RPMI7951 (cell line): ENCODE data around the gene STK24. TPM values are rescaled to one million over a fixed set of nuclear protein-coding genes. Genes with fewer than 3 reads are reported as not detected.
A peak's percentile ranks its signal among the peaks of the same experiment; 100 is the strongest.

Experiments
- DNase-seq: peaks from one replicate; pipeline ENCODE4 v3.0.0-alpha.2; 2012; ENCODE audit warnings: low read depth
- total RNA-seq: library from RNA; depleted of rRNA; stranded (reverse); fragments of >200 nt; shearing (Covaris generic); gene quantifications from 2 replicates; pipeline ENCODE4 v1.2.3, GENCODE V29; 2014

STK24 gene
- total RNA-seq, 1 experiment from 2014 or later = 92.5 TPM

DNA sequence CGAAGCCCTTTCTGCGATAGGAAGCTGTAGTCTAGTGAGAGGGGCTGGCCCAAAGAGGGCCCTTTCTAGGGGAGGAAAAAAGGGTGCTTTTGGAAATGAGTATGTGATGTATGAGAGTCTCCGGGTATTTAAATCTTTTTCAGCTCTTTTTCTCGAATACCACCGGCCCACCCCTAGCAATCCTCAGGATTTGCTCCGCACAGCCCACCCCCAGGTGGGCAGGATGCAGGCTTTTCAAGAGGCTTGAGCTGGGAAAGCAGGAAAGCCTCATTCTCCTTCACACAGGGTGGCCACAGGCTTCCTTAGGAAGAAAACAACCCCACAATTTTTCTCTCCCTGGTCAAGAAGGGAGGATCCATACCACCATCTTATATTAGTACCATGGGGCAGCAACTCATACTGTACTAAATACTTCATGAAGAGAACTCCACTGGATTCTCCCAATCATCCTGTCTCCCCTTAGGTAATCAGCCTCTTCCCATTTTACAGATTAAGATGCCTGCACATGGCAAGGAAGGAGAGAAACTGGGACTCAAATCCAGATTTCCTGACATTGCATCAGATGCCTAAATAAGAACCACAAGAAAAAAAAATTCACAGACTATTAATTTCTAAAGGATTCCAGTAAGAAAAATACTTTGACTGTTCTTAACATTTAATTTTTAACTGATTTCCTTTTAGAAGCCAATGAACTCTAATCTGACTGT lies 84.4 kb downstream of the STK24 start:
- DNase-seq = no peak

DNA sequence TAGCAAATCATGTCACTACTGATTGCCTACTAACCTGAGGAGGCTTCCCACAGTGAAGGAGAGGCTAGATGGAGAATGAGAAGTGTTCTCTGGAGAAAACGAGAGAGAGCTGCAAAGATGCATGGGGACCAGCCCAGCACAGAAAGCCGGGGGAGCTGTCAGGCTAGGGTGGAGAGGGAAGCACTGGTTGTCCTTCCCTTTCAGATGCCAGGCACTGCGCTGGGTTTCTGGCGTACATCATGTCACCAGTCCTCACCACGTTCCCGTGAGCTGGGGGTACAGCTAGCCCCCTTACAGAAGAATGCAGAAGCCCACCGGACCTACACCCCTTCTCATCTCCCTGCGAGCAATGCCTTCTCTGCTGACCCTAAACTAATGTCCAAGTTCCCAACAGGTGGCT lies 86.0 kb downstream of the STK24 start:
- DNase-seq = no peak

DNA sequence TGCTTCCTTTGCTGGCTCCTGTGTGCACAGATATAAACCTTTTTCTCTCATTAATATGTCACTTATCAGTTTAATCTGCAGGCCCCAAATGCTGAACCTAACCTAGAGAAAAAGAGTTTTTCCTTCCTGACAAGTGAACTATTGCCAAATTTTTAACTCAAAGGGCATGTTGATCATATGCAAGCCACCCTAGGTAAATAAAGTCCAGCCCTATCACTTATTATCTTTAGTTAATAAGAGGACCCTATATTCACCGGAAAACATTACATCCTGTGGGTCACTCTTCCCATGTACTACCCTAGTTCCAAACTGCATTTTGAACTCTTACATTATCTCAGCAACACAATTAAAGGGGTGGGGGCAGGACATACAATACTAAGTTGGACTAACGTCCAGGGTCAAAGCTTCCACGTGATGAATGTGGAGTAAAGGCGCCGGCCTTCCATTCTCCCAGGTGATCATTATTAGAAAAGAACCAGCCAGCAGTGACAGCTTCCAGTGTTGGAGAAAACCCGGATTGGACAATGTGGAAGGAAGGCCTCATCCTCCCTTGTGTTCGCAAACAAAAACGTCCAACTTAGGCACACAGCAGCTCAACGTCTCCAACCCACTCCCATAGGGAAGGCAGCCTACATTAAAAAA lies 86.6 kb downstream of the STK24 start:
- no peak for DNase-seq

DNA sequence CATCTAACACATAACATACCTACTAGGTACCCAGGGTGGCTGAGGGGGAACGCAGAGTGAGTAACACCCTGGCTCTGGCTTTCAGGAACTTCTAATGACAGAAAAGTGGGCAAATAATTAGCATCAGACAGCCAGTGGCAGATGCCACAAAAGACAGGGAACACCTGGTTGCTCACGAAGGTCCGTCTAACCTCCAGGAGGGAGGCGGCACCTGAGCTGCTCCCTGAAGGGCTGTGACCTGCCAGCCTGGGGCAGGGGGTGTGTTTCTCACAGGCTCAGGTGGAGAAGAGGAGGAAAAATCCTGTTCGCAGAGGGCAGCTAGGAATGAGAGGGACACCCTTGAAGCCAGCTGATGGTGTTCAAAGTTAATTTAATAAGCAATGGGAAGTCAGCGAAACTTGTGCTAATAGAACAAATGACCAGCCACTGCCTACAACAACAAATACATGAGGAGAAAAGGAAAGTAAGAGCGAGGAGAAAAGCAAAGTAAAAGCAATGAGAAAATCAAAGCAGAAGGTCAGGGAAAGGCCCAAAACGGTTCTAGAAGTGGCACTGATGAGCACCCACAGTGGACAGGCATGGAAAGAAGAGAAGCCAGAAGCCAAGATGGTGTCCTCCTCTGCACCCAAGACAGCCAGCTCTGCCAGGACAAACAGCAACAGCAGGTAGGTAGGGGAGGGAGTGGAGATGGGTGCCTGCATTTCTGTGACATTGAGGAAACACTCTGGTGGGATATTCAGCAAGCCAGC lies 87.3 kb downstream of the STK24 start:
- no peak for DNase-seq

DNA sequence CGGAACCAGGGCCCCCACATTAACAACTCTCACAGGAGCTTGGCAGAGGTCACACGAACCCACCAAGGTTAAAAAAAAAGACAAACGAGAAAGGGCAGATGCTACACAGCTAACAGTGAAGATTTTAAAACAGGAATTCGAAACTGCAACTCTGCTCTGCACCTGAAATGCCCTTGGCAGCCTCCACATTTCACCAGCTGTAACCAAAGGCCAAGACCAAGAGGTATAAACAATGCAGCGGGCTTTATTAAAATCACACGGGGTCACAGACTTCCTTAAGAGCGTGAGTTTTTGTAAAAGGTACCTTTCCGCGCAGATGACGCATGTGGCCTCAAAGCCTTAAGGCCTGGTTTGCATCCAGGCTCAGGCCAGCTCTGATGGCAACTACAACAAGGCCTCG lies 88.2 kb downstream of the STK24 start:
- no peak for DNase-seq

DNA sequence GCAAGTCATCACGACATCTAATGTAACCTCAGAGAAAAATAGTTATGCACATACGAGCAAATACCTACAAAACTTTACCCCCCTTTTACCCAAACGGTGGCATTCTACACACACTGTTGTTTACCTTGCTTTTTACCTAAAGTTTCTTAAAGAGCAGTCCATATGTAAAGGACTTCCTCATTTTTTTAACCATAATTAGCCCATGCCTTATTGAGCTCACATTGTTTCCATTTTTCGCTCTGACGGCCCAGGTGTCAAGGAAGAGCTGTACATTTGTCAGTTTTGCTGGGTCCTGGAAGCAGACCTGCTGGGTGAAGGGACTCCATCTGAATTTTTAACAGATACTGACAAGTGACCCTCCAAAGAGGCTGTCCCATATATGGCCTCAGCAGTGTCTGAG lies 89.4 kb downstream of the STK24 start:
- no peak for DNase-seq

DNA sequence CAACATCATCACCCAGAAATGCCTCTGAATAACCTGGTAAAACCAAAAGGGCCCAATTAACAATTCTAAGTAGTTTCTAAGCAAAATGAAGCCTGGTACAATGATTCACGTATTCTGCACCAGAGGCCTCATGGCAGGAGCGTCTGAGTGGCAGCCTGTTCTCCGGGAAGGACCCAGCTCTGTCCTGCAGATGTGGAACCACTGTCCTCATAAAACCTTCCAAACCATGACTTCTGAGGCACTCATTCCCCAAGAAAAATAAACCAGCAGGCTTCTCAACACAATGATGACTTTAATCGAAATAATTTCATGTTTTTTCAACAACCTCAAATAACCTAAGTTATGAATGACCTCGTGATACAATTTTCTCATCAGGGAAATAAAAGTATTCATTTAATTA lies 89.9 kb downstream of the STK24 start:
- DNase-seq = no peak

DNA sequence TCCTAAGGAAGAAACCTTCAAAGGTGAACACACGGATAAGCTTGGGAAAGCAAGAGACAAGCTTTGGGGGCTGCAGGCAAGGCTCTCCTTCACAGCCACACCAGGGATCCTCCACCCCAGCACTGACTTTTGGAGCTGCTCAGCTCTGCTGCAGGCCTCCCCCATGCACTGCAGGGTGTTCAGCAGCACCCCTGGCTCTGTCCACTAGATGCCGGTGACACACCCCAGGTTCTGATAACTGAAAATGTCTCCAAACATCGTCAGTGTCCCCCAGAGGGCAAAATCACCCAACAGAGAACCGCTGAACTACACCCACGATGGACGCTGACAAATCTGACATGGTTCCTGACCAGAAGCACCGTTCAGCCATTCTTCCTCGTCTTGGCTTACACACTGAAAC lies 90.5 kb downstream of the STK24 start:
- no peak for DNase-seq

DNA sequence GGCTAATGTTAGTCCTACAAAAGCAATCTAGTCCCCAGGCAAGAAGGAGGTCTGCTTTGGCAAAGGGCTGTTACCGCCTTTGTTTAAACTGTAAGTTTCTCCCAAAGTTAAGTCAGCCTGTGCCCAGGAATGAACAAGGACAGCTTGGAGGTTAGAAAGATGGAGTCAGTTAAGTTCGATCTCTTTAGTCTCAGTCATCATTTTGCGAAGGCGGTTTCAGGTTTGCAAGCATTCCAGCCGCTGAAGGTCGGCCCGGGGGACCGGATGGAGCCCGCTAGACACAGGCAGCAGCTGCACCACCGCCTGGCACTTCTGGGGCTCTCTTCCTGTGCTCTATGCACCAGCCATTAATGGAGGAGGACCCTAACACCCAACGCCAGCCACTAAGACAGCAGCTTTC lies 91.3 kb downstream of the STK24 start:
- peak; percentile 13 for DNase-seq

DNA sequence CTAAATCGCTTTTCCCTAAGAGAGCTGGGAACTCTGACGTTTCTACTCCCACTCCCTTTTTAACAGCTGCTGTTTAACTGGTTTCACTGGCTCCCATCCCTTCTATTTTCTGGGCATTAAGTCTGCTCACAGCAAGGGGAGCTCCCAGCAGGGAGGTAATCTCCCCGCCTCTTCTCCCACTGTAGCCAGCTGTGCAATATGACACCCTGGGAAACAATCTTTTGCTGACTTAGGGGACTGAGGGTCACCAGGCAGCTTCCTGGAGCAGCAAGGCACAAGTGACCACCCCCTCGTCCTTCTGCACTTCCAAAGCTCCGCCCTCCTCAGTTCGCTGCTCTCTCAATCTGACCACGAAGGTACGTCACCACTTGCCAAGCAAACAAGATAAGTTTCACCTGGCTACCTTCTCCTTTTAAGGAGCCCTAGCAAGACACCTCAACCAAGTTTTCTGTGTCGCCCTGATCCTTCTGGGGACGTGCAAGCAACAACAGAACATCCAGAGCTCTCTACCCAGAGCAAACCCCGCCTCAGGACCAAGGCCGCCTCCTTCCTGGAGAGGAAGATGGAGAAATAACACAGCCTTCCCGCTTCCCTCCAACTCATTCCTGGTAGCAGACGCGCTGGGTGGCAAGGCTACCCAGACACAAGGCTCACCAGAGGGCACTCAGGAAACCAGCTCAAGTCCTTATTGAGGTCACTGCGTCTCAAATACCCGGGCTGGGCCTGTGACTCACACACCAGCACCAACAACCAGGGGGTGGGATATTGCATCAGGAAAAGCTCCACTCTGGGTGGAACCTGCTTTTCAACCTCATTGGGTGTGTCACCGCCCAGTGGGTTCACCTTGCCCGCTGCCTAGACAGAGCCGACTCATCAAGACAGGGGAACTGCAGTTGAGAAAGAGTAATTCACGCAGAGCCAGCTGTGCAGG lies 92.4 kb downstream of the STK24 start:
- peak; percentile 96 for DNase-seq

DNA sequence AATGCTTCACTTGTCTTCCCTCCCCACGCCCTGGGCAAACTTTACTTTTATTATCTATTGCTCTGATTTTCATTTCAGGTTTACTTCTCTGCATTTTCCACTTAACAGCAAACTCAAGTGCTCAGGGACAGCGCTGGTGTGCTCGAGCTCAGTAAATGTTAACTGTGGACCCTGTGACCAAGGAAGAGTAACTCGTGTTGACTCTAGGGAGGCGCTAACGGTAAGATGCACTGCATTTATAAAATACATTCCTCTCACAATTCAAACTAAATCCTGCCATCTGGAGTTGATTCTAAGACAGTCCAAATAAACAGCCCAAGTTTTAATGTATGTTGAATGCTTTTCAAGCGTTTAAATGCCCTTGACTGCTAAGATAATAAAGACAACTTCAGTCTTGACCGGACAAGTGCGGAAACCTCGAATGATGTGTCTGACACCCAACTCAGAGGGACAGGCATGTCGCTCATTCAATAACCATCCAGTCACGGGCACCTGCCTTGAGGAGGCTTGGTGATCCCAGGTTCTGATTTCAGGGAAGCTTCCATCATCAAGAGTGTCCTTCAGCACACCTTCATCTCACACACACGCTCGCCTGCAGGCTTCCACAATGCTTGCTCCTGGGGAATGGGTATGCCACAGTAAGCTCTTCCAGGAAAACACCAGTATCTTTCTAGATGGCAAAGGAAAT lies 93.2 kb downstream of the STK24 start:
- DNase-seq = no peak

DNA sequence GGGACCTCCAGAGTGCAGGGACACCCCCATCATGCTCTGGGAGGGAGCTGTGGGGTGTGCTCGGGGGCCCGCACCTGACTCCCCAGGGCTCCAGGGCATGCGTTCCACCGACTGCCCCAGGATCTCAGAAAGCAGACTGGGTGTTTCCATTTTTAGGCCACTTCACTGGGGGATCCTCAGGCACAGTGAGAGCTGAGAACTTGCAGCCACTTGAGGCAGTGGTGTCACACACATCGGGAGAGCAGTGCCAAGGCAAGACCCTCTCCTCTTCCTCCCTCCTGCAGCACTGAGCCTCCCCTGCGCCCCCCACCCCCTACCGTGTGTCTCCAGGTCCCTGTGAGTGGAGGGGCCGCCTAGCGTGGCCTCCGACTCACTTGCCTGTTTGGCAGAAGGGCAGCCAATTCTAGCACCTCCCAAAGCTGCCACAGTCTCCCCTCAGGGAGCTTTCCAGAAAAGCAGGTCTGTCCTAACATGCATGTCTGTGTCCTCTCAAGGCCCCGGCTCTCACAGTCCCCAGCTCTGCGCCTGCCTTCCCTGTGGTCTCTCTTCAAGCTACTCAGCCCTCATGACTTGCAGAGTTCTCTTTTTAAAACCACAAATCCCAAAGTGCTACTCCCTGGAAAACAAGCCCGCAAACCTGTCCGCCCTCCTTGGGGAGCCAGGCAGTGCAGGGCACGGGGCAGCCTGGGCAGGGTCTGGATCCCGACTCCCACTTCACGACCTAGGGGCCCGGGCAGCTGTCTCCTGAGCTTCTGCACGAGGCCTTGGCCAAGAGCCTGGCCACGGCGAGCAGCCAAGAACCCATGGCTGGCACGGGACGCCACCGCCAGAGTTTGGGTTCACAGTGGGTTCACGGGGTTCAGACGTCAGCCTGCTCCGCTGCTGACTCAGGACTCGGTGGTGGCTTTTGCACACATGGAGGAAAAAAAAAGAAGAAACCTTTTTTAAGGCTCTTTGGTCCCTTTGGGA lies 94.1 kb downstream of the STK24 start:
- peak; percentile 81 for DNase-seq

DNA sequence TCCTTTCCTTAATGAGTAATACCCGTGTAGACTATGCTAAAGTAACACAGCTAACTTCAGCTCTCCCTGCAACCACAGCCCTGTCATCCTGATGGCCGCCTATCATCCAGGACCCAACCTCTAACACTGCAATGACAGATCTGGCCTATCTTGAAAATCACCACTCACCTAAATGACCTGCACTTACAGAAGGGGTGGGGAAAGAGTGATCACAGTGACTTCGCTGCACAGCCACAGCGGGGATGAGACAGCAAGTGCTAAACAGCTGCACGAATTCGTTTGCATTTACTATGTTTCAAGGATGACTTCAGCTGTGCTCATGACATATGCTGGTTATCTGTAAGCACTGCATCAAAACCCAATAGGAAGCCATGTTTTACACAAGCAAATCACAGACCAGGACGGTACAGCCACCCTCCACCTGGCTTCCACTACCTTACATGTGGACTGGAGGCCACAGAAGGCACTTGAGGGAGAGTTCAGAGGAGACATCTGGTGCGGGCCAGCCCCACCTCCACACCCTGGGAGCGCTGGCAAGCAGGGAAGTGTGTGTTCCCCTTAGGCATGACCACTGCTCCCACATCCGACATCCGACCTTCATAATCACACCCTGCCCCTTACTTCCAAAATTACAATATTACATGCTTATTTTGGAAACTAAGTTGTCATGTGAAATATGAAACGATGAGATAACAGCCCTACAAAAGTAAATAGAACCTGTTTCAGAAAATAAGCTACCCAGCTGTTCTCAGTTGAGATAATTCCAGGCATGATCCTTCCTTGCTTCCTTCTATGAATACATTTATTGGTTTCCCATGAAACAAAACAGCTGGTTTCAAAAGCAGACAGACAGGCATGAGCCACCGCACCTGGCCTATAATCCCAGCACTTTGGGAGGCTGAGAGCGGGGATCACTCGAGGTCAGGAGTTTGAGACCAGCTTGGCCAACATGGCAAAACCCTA lies 95.7 kb downstream of the STK24 start:
- peak; percentile 65 for DNase-seq

DNA sequence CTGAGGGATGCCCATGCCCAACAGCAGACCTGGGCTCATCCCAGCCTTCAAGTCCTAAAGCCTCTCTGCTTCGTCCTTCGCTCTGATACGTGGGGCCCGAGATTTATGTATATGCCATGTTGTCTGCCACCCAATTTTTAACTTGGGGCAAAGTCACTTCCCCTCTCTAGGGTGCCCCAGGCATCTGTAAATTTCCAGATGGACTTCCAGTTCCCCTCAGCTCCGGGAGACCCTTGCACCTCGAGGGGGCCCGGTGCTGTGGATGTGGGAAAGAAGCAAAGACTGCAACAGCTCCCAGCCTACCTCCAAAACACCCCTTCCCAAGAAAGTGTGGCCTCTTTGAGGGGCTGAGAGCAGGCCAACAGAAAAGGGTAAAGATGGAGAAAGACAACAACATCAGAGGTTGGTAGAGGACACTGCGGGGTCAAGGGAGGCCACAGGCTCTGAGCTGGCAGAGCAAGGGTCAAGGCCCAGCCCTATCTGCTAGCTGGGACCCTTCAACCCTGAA lies 97.4 kb downstream of the STK24 start:
- DNase-seq = no peak

DNA sequence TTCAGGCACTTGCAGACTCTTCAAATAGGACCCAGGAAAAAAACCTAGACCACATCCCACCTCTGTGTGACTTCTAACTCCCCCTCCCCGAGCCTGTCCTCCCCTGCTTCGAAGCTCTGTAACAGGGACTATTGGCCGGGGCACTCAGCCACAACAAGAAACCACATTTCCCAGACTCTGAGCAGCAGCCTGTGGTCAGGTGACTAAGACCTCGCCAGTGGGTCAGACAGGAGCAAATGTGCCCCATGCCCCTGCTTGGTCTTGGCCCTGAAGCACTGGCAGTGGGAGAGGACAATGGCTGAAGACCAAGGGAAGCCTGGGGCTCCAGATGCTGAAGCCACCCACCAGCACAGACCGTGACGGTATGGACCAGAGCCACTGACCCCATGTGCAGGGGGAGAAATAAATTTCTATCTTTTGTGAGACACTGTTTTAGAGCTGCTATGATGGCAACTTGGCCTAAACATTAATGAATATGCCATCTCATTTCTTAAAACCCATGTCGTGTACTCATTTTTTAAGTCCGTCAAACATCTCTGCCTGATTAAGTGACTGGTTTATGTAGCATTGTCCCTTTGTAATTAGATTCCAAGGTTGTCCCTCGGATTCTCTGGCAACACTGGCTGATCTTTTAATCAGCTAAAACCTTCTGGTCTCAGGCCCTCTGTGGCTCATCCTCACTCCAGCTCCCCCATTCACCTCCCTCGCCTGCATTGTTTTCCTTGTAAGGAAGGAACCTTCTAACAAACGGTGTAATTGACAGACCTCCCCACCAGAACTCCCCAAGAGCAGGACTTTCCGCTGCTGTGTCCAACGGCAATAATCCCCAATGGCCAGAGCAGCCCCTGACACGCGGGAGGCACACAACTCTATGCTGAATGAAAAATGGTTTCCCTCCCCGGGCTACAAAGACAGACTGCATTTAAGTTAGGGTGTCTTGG lies 98.4 kb downstream of the STK24 start:
- DNase-seq = peak; percentile 94

DNA sequence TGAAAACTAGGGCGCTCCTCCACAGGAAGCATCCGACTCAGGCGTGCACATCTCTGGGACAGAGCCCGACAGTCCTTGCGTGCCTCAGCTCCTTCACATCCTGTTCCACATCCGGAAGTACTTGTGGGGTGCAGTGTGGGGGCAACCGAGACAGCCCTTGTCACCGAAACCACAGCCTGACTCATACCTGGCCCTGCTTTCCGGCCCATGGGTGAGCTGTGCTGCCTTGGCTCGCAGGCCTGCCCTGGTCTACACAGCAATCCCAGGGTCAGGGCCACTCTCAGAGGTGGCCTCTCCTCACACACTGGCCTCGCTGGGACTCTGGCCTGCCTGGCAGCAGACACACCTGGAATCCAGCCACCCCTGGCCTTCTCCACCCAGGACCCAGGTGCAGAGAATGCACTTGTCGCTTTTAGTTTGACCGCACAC lies 100.4 kb downstream of the STK24 start:
- peak; percentile 97 for DNase-seq

DNA sequence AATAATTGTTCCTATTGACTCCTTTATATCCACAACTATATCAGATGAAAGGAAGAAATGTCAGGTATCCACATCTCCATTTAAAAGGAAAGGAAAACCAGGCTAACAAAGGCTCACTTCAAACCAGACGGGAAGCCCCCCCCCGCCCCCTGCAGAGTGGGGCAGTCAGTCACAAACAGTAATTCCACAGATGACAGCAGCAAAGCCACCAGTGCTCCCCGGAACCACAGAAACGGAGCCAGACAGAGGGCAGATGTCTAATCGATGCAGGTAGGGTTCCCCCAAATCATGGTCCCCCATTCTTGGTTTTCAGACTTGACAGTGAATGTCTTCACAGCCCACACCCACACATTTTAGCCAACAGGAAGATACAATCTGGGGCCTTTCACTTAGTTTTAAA lies 100.8 kb downstream of the STK24 start:
- no peak for DNase-seq
